K562 (cell line): ENCODE results near the gene MYH7. TPM values are rescaled to one million over a fixed set of nuclear protein-coding genes. Genes with fewer than 3 reads are reported as not detected.
A peak's percentile ranks its signal among the peaks of the same experiment; 100 is the strongest.

Source experiments
- ATAC-seq: fragments of 200-7000 bp; cut with Tn5 transposase; 3 replicates; pipeline ENCODE4 v1.9.1; 2020; ENCODE audit warnings: moderate library complexity
- BruUV-seq: library from RNA; stranded (reverse); fragments of 400-500 nt; replicated peaks from 2 replicates; lab custom pipeline; 2021; lab: Mats Ljungman, UMichigan
- CTCF ChIA-PET: fragments of 300-600 bp; formaldehyde crosslinking; extraction: SDS; loops from one replicate; lab custom pipeline; 2021; ENCODE audit warnings: low intra/inter-chr PET ratio; lab: Yijun Ruan, JAX
- POLR2A ChIA-PET: fragments of 300-600, 350-650 bp; sonication (Branson Sonifier 250); formaldehyde crosslinking; extraction: SDS; loops from one replicate; lab custom pipeline; 2021; ENCODE audit warnings: antibody characterized with exemption, inconsistent platforms; lab: Yijun Ruan, JAX
- DNase-seq, 4 experiments: peaks; one replicate each; pipeline versions ENCODE4 v3.0.0 to v3.0.0-alpha.2; 2011 to 2018; ENCODE audit warnings: low spot score in 3 of 4, mixed read lengths in 3 of 4; ENCODE audit errors: extremely low read depth in 1 of 4
- FAIRE-seq: peaks from 2 replicates; lab custom pipeline; 2011; peaks lifted over from hg19 to GRCh38; lab: Jason Lieb, UNC
- H2AFZ ChIP-seq: 2 replicates; pipeline ENCODE4 v1.6.0; 2011; ENCODE audit warnings: low read depth, low read length, control low read depth, inconsistent platforms
- H3K27ac ChIP-seq: fragments of 200-600 bp; 3 replicates; pipeline ENCODE4 v1.8.0; 2011; ENCODE audit warnings: low read depth, mild to moderate bottlenecking, control low read depth, inconsistent platforms, low read length, moderate library complexity, mixed read lengths; ENCODE audit errors: extremely low read depth
- H3K27me3 ChIP-seq, 2 experiments: fragments of 300-600 bp in 1 of 2; 2 replicates in 1 of 2; 3 replicates in 1 of 2; pipeline versions ENCODE4 v1.6.0 to v1.8.0; 2011; ENCODE audit warnings: inconsistent platforms in 2 of 2, low read length in 2 of 2, mild to moderate bottlenecking in 1 of 2, mixed read lengths in 1 of 2, moderate library complexity in 1 of 2; ENCODE audit not compliant: control insufficient read depth in 2 of 2, insufficient read depth in 2 of 2
- H3K36me3 ChIP-seq: fragments of 300-600 bp; 3 replicates; pipeline ENCODE4 v1.8.0; 2011; ENCODE audit warnings: mild to moderate bottlenecking, low read length, inconsistent platforms; ENCODE audit not compliant: control insufficient read depth, insufficient read depth
- H3K4me1 ChIP-seq, 2 experiments: fragments of 200-600 bp in 1 of 2; replicated peaks in 1 of 2; 2 replicates in 1 of 2; 3 replicates in 1 of 2; pipeline versions ENCODE4 v1.5.1 to v1.8.0; 2011; ENCODE audit warnings: inconsistent platforms in 2 of 2, low read length in 2 of 2, mild to moderate bottlenecking in 1 of 2, mixed read lengths in 1 of 2, moderate library complexity in 1 of 2; ENCODE audit not compliant: control insufficient read depth in 2 of 2, insufficient read depth in 2 of 2
- H3K4me2 ChIP-seq: 2 replicates; pipeline ENCODE4 v1.6.1; 2011; ENCODE audit warnings: low read length, control low read depth, inconsistent platforms, mixed read lengths; ENCODE audit not compliant: insufficient read depth
- H3K4me3 ChIP-seq: fragments of 200-600 bp; sonication (generic), shearing (Covaris generic); 2 replicates; pipeline ENCODE4 v1.5.1; 2016; ENCODE audit warnings: control low read depth, inconsistent platforms
- H3K79me2 ChIP-seq: fragments of 200-600 bp; 3 replicates; pipeline ENCODE4 v1.8.0; 2011; ENCODE audit warnings: low read length, inconsistent platforms; ENCODE audit not compliant: control insufficient read depth, insufficient read depth
- H3K9ac ChIP-seq, 2 experiments: 2 replicates each; pipeline versions ENCODE4 v1.6.0 to v1.6.1; 2011; ENCODE audit warnings: low read depth in 2 of 2, low read length in 2 of 2, control low read depth in 1 of 2, inconsistent platforms in 1 of 2, mild to moderate bottlenecking in 1 of 2, mixed read lengths in 1 of 2; ENCODE audit not compliant: insufficient read depth in 1 of 2
- H3K9me1 ChIP-seq: one replicate; pipeline ENCODE4 v1.6.0; 2011; ENCODE audit warnings: inconsistent platforms, mild to moderate bottlenecking, low read length, moderate library complexity; ENCODE audit not compliant: control insufficient read depth, insufficient read depth
- H3K9me3 ChIP-seq: replicated peaks from 2 replicates; pipeline ENCODE4 v1.5.1; 2011; ENCODE audit warnings: low read depth, low read length, inconsistent platforms; ENCODE audit not compliant: control insufficient read depth, insufficient read depth
- H4K20me1 ChIP-seq: replicated peaks from 2 replicates; pipeline ENCODE4 v1.6.1; 2011; ENCODE audit warnings: low read length, inconsistent platforms, mixed read lengths; ENCODE audit not compliant: control insufficient read depth, insufficient read depth
- CREM ChIP-seq: IDR thresholded peaks from 2 replicates; pipeline ENCODE4 v1.6.1; 2014; ENCODE audit warnings: antibody characterized with exemption, low read depth
- ELF4 ChIP-seq: fragments of 450-650 bp; formaldehyde crosslinking; IDR thresholded peaks from 2 replicates; pipeline ENCODE4 v1.4.0; 2022; ENCODE audit warnings: missing genetic modification characterization
- MEIS2 ChIP-seq: fragments of 450-650 bp; IDR thresholded peaks from 2 replicates; pipeline ENCODE4 v1.6.1; 2014; ENCODE audit warnings: mild to moderate bottlenecking; ENCODE audit not compliant: partially characterized antibody
- NR0B1 ChIP-seq: fragments of 450-650 bp; IDR thresholded peaks from one replicate; pipeline ENCODE4 v1.6.1; 2018; ENCODE audit warnings: mild to moderate bottlenecking, moderate library complexity; ENCODE audit not compliant: partially characterized antibody
- PBX2 ChIP-seq, 2 experiments: IDR thresholded peaks in 1 of 2; conservative IDR thresholded peaks in 1 of 2; 2 replicates each; pipeline ENCODE4 v1.6.1; 2016; ENCODE audit warnings: low read depth in 2 of 2, mild to moderate bottlenecking in 1 of 2, missing compliant biosample characterization in 1 of 2, missing genetic modification characterization in 1 of 2, moderate library complexity in 1 of 2
- PKNOX1 ChIP-seq: fragments of 450-650 bp; IDR thresholded peaks from 2 replicates; pipeline ENCODE4 v1.6.1; 2016
- TFAP4 ChIP-seq: sonication (generic); formaldehyde crosslinking; IDR thresholded peaks from 2 replicates; pipeline ENCODE4 v1.8.0; 2022; ENCODE audit warnings: missing genetic modification reagents, mild to moderate bottlenecking, moderate library complexity, borderline replicate concordance
- WGBS: fragments of 100-300 bp; shearing (Covaris generic); methylation state at CpG from one replicate; pipeline ENCODE4 v1.1.6; 2016; ENCODE audit warnings: low coverage, mixed read lengths; ENCODE audit not compliant: insufficient coverage; ENCODE audit errors: missing lambda C conversion rate; 5-methylcytosine and 5-hydroxymethylcytosine counted together
- in situ Hi-C: fragments of 300-500 bp; cut with MboI; formaldehyde crosslinking; loops from 4 replicates; pipeline ENCODE4 v1.15.0; 2018; ENCODE audit warnings: inconsistent platforms, mixed read lengths
- intact Hi-C: fragments of 100-400 bp; cut with micrococcal nuclease; formaldehyde crosslinking; loops from 2 replicates; pipeline ENCODE4 v1.14.2; 2022
- polyA plus RNA-seq, 8 experiments: library from polyadenylated mRNA; depleted of rRNA in 4 of 8; stranded (reverse) in 5 of 8; unstranded in 3 of 8; fragments of >200 nt; fragmentation: Nextera tagmentation in 2 of 8; fragmentation: Illumina TruSeq in 1 of 8; extraction: Ambion mirVana in 2 of 8; extraction: Trizol in 1 of 8; gene quantifications; 2 replicates each; pipeline versions ENCODE4 v1.2.1 to v1.2.3, GENCODE V29; 2011 to 2014; ENCODE audit warnings: inconsistent platforms in 1 of 8, missing spikeins in 1 of 8
- total RNA-seq, 7 experiments: library from RNA; depleted of rRNA in 6 of 7; stranded (reverse); fragments of >200 nt in 6 of 7; fragmentation: Illumina TruSeq in 2 of 7; extraction: Trizol in 2 of 7; gene quantifications; 2 replicates each; pipeline versions ENCODE4 v1.2.1 to v1.2.3, GENCODE V29; 2011 to 2021; ENCODE audit warnings: low replicate concordance in 1 of 7

The MYH7 gene
- total and polyA plus RNA-seq, 9 of the 15 experiments (the other 6 are each of a cell fraction or from before 2014, with no cell fraction given), result not detected

- H3K9me1 ChIP-seq, result no peaks in the 10 kb centered on the region
- no peaks in the 10 kb centered on the region for H3K79me2 ChIP-seq
- no peak overlapping the region for H2AFZ ChIP-seq
- H3K27me3 ChIP-seq, result peaks cover 10 to 50% of the 10 kb centered on the region in 2 experiments; a peak in 4 of 5 replicates
- no peak for FAIRE-seq
- BruUV-seq, result no TSS peak
- H3K9me3 ChIP-seq, result no peaks in the 10 kb centered on the region
- CTCF ChIA-PET, result no interaction called here
- 1% methylated on average over 11 of the region's 21 CpGs for WGBS
- H3K9ac ChIP-seq, result no peak overlapping the region; a peak in 1 of 4 replicates
- no peak overlapping the region for H3K4me2 ChIP-seq
- no peak overlapping the region for H3K4me3 ChIP-seq
- ATAC-seq, result peak; percentile 30
- H4K20me1 ChIP-seq, result no peaks in the 10 kb centered on the region; the same call in 1 of the 2 replicates
- intact Hi-C loops, result no loop called here
- in situ Hi-C loops, result no loop called here
- no peak overlapping the region for H3K27ac ChIP-seq
- peaks cover 0 to 21% of the 10 kb centered on the region in 2 experiments; a peak in 2 of 5 replicates for H3K4me1 ChIP-seq
- TF ChIP-seq TFAP4 (CRISPR knock-in tag), result peak; percentile 51; the same call in 1 of the 2 replicates
- TF ChIP-seq CREM, result no peak
- no peak for TF ChIP-seq NR0B1
- no peak for TF ChIP-seq PBX2 (CRISPR knock-in tag; IDR thresholded peaks at IDR 0.05; ENCODE audit: low read depth)
- TF ChIP-seq PBX2 (tag; conservative IDR thresholded peaks at IDR 0.05; ENCODE audit: low read depth), result peak; percentile 86
- TF ChIP-seq ELF4 (CRISPR knock-in tag), result no peak
- peak; percentile 87 for TF ChIP-seq MEIS2
- TF ChIP-seq PKNOX1, result peak; percentile 63
- DNase-seq, result peak in 2 of 4 experiments; percentile 16 to 30
- POLR2A ChIA-PET, result no interaction called here
- H3K36me3 ChIP-seq, result no peaks in the 10 kb centered on the region
Observed at GRCh38 chr14:23364164-23365035, 71.1 kb downstream of the MYH7 start.
